SK-MEL-5 (cell line): ENCODE results near the gene TUBB2B. TPM values are rescaled to one million over a fixed set of nuclear protein-coding genes. Genes with fewer than 3 reads are reported as not detected.

ENCODE experiments used
- DNase-seq: peaks from one replicate; pipeline ENCODE4 v3.0.0-alpha.2; 2016; ENCODE audit warnings: low read depth, low spot score
- in situ Hi-C: cut with HindIII; loops from 2 replicates; pipeline ENCODE4 v1.10.0; 2016; ENCODE audit warnings: low sequenced_read_pairs, high pct_unique_total_duplicates, low pct_unique_long_range_greater_than_20kb
- total RNA-seq: library from RNA; depleted of rRNA; stranded (reverse); fragments of >200 nt; shearing (Covaris generic); gene quantifications from 2 replicates; pipeline ENCODE4 v1.2.3, GENCODE V29; 2014

The TUBB2B gene
- total RNA-seq, 1 experiment from 2014 or later, result 28.6 TPM

DNA sequence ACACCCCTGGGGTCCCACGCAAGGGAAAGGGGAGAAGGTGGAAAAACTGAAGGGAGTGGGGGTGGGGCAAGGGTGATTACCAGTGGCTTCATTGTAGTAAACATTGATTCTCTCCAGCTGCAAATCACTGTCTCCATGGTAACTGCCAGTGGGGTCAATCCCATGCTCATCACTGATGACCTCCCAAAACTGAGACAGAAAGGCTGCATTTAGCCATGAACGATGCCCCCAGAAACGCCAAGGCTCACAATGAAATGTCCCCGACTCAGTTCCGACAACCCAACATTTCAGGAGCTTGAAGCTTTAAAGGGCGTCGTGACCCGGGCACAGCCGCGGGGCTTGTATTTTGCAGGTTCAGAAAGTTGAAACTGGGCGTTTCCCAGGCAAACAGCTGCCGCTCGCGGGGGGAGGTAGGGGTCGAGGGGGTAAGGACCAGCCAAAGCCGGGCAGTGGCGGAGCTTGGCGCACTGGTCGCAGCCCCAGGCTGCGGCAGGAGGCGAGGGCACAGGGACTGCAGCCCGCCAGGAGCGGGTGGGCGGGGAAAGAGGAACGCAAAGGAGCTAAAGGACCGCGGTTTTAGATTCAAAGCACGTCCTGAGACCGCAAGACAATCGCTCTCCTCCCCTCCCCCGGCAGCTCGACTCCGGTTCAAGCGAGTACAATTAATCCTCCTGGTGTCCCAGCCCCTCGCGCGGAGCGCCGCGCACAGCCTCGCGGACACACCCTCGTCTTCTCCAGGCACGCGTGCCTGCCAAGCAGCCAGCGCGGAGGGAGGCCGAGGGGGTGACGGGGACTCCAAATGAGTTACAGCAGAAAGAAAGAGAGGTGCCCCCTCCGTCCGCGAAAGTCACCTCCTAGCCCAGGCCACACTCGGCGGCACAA, 731 bp downstream of the TUBB2B start:
- no peak for DNase-seq
- in situ Hi-C loops, result no loop called here

DNA sequence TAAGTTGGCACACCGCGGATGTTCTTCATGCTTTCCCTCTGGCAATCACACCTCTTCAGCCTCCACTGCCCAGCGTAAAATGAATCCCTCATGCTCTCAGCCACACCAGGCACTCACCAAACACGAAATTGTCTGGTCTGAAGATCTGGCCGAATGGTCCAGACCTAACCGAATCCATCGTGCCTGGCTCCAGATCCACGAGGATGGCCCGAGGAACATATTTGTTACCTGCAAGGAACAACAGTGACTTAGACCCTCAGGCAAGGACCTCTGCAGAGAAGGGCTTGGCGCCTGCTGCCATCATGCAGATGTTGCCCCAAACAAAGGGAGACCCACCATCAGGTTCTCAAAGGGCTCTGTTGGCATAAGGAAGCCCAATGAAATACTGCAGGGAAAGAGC, 1.4 kb downstream of the TUBB2B start:
- in situ Hi-C loops, result no loop called here
- DNase-seq, result no peak

GRCh38 chr6:3222506-3223038, 4.9 kb downstream of the TUBB2B start:
- no peak for DNase-seq
- in situ Hi-C loops, result no loop called here

DNA sequence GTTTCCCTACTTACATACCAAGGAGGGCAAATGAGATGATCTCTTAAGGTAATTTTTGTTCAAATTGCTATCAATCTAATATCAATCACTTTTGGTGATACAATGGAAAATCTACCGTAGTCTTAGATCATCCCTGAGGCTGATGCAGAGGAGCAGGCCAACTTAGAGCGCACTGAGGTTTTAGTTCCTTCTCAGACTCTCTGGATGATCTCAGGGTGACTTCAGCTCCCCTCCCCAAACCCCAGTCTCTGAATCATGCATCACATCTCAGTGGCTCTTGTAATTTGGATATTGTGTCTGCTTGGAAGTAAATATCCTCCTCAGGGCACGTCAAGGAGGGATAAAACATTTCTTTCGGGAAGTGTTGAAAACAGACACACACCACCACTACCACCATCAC, 5.9 kb downstream of the TUBB2B start:
- in situ Hi-C loops, result no loop called here
- no peak for DNase-seq

DNA sequence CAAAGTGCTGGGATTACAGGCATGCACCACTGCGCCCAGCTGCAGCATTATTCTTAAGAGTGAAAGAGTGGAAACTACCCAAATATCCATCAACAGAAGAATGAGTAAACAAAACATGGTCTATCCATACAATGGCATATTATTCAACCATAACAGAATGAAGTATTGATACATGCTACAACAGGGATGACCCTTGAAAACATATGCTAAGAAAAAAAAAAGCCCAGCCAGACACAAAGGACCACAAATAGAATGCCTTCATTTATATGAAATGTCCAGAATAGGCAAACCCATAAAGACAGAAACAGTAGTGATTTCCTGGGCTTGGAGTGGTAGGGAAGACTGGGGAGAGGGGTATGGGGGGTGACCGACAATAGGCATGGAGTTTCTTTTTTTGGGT, 7.1 kb downstream of the TUBB2B start:
- DNase-seq, result no peak
- in situ Hi-C loops, result no loop called here

- in situ Hi-C loops, result no loop called here
Measured at GRCh38 chr6:3218266-3218665, 9.2 kb downstream of the TUBB2B start.

DNA sequence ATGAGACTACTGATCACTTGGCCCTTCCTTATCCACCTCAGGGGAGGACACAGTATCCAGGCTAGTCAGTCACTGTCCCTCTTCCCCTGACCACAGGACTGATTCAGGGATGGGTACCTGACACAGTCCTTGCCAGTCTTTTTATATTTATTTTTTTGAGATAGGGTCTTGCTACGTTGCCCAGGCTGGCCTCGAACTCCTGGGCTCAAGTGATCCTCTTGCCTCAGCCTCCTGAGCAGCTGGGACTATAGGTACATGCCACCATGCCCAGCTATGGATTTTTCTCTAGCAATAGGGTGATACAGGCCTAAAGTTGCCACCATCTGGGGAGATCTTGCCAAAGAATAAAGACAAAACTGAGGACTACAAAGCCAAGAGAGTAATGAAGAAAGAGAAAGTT, 10.2 kb downstream of the TUBB2B start:
- in situ Hi-C loops, result no loop called here
- DNase-seq, result no peak

More at GRCh38 chr6:3218266-3218665, 9.2 kb downstream of the TUBB2B start:
- DNase-seq, result no peak

GRCh38 chr6:3214898-3215297, 12.6 kb downstream of the TUBB2B start:
- DNase-seq, result no peak
- in situ Hi-C loops, result no loop called here

DNA sequence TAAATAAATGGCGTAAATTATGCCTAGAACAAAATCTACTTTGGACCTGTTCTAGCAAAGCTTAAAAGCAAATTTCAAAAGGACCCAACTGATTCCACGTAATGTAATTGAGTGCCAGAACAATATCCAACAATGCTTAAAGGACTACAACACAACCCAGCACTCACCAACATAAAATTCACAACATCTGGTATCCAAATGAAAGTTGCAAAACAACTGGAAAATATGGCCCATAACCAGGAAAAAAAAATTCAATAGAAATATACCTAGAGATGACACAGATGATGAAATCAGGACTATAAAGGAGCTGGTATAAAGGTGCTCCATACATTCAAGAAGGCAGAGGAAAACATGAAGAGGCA, 14.1 kb downstream of the TUBB2B start:
- no peak for DNase-seq
- in situ Hi-C loops, result no loop called here

- DNase-seq, result no peak
- in situ Hi-C loops, result no loop called here
Measured at GRCh38 chr6:3212261-3212660, 15.2 kb downstream of the TUBB2B start.

DNA sequence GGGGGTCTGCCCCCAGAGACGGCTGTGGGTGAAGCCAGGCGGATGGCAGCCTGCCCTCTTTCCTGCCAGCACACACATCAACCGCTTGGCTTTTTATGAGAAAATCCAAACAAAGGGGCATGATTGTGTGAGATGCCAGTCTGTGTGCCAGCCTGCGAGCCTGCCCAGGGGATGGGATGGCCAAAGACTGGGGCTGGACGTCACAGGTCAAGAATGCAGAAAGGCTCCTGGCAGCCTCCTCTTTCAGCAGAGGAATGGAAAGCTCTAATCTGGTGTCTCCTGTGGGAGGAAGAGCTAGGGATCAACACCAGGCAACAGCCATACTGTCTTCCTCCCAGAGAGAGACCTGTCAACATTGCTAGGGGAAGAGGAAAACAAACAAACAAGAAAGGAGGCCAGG, 15.8 kb downstream of the TUBB2B start:
- DNase-seq, result peak; percentile 72
- in situ Hi-C loops, result no loop called here

DNA sequence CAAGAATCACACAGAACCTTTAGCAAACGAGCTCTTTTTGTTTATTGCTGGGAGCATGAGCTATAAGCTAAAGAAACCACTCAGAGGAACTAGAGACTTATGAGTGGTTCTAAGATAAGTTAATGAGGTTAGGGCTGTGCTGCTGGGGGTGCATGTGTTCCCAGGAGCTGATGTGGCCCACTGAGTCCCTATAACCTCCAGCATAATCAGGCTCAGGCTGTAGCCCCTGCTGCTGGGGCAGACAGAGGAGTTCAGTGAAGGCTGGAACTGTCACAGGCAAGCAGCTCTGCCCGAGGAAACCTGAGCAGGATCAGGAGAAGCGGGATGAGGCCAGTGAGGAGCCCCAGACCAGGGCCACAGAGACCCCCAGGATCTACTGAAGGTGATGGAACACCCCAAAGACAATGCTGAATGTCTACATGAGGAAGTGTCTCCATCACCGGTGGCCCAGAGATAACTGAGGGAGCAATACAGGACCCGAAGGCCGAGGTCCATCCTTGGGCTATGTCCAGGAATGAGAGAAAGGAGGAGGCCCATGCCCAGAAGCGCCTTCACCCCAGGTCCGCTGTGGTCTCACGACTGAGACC, 17.3 kb downstream of the TUBB2B start:
- DNase-seq, result no peak
- in situ Hi-C loops, result no loop called here

GRCh38 chr6:3209114-3210023, 18.1 kb downstream of the TUBB2B start:
- in situ Hi-C loops, result no loop called here
- DNase-seq, result peak; percentile 86

DNA sequence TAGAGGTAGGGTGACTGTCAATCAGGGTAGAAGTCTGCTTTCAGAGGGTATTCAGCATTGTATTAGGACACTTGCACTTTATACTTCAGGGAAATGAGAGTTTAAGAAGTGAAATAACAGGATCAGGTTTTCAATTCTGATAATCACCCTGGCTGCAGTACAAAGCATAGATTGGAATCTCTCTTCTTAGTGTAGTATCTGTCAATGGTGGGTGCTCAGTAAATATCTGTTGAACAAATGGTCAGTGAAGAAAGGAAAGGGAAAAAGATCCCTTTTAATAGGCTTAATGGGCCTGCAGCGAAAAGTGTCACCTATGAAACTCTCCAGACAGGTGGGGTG, 18.7 kb downstream of the TUBB2B start:
- no peak for DNase-seq
- in situ Hi-C loops, result no loop called here

DNA sequence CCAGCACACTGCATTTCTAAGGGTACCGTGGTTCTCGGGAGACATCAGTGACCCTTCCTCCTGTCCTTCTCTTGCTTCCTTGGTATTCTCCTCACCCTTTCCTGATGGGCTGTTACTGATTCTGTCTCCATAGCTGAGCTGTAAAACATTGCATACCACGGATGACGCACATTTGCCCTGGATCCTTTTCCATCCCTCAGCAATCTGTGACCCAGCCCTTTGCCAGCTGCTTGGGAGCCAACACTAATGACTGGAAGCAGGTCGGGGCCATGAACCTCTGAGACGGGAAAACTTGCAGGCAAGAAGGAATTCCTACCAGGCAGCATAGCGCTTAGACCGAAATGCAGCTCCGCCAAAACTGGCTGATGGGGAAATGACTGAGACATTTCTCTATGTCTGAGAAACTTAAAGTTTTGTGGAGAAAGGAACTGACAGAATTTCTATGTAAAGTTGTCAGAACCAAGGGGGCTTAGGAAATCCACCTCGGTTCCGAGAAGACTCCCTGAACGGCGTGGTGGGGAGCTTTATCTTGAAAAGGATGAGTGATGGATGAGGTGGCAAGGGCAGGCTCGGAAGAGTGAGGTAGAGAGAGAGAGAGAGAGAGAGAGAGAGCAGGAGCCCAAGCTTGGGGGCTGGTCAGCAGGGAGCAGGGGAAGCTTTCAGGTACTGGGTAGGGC, 19.2 kb downstream of the TUBB2B start:
- in situ Hi-C loops, result no loop called here
- no peak for DNase-seq

DNA sequence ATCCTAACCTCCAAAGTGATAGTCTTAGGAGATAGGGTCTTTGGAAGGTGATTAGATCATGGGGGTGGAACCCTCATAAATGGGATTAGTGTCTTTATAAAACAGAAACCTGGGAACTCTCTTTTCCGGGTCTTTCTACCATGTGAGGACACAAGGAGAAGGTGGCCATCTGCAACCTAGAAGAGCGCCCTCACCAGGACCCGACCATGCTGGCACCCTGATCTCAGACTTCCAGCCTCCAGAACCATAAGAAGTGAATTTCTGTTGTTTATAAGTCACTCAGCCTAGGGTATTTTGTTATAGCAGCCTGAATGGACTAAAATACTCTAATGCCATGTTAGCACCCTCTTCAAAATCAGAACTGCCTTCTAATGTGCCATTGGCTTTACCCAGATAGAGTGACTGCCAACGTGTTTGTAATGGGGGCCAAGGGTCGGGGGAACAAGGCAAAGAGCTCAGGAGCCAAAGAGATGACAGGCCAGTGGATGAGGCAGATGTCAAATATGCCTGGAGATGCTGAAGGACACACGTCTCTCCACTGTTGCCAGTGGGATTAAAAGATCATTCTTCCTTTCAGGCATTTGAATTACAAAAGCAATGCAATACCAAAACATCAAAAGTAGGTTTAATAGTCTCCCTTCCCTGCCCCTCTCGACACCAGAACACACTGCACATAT, 21.0 kb downstream of the TUBB2B start:
- in situ Hi-C loops, result no loop called here
- DNase-seq, result no peak

DNA sequence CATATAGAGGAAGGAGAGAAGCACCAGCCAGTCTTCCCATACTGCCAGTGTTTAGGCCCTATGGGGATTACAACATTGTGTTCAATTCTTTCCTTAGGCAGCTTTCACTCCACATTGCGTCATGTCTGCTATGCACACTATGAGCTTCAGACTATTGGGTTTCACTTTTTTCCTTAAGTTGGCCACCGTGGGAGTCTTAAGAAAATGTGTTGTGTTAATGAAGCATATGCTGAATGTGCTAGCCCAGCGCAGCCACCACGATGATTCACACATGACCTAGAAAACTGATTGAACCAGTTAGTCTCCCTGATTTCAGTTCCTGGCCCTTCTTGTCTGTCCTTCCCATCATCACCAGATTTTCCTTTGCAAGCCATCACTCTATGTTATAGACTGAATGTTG, 21.5 kb downstream of the TUBB2B start:
- in situ Hi-C loops, result no loop called here
- peak; percentile 30 for DNase-seq
